HepG2 (cell line): Measurements from ENCODE around the gene MLST8. TPM values are rescaled to one million over a fixed set of nuclear protein-coding genes. Genes with fewer than 3 reads are reported as not detected.

Experiments used
- AHDC1 ChIP-seq: sonication (generic); formaldehyde crosslinking; IDR thresholded peaks from 2 replicates; pipeline ENCODE4 v1.5.1; 2020; ENCODE audit warnings: mild to moderate bottlenecking, missing genetic modification reagents, borderline replicate concordance
- DMTF1 ChIP-seq: sonication (generic); formaldehyde crosslinking; IDR thresholded peaks from 2 replicates; pipeline ENCODE4 v1.4.0; 2020; ENCODE audit warnings: mild to moderate bottlenecking, missing genetic modification reagents
- DR1 ChIP-seq: sonication (generic); formaldehyde crosslinking; IDR thresholded peaks from 2 replicates; pipeline ENCODE4 v1.8.0; 2021; ENCODE audit warnings: mild to moderate bottlenecking, missing genetic modification reagents, inconsistent platforms
- HNRNPH1 ChIP-seq: fragments of 200-400 bp; formaldehyde crosslinking; optimal IDR thresholded peaks from 2 replicates; pipeline ENCODE3; 2017; ENCODE audit warnings: mild to moderate bottlenecking, low read depth, low read length
- MIER2 ChIP-seq: IDR thresholded peaks from 2 replicates; pipeline ENCODE4 v1.6.1; 2016; ENCODE audit warnings: missing biosample characterization, missing genetic modification reagents
- RELA ChIP-seq: sonication (generic); formaldehyde crosslinking; IDR thresholded peaks from 2 replicates; pipeline ENCODE4 v1.4.0; 2020; ENCODE audit warnings: missing genetic modification reagents
- STAG1 ChIP-seq: sonication (generic); formaldehyde crosslinking; IDR thresholded peaks from 2 replicates; pipeline ENCODE4 v1.4.0; 2020; ENCODE audit warnings: missing genetic modification reagents
- TAF15 ChIP-seq: fragments of 200-400 bp; formaldehyde crosslinking; IDR thresholded peaks from one replicate; pipeline ENCODE4 v1.6.1; 2018; ENCODE audit warnings: mild to moderate bottlenecking, low read depth, low read length; ENCODE audit not compliant: poor library complexity, severe bottlenecking
- TARDBP ChIP-seq: sonication (generic); formaldehyde crosslinking; IDR thresholded peaks from 2 replicates; pipeline ENCODE4 v1.8.0; 2022; ENCODE audit warnings: mild to moderate bottlenecking, missing genetic modification reagents
- polyA plus RNA-seq, 8 experiments: library from polyadenylated mRNA; depleted of rRNA in 3 of 8; stranded (reverse) in 7 of 8; unstranded in 1 of 8; fragments of >200 nt; fragmentation: Illumina TruSeq in 4 of 8; extraction: Trizol in 4 of 8; gene quantifications; 2 replicates each; pipeline versions ENCODE4 v1.2.1 to v1.2.3, GENCODE V29; 2011 to 2016; ENCODE audit warnings: low read depth in 4 of 8, missing spikeins in 1 of 8, mixed read lengths in 1 of 8; ENCODE audit not compliant: insufficient read depth in 1 of 8
- total RNA-seq, 5 experiments: library from RNA; depleted of rRNA; stranded (reverse); fragments of >200 nt; fragmentation: Illumina TruSeq; extraction: Trizol; gene quantifications; 2 replicates each; pipeline ENCODE4 v1.2.3, GENCODE V29; 2016; ENCODE audit warnings: low read depth in 1 of 5
- TF ChIP-seq, protein P1 (sequence below), 2 experiments: sonication (generic) in 1 of 2; formaldehyde crosslinking in 1 of 2; IDR thresholded peaks; 2 replicates each; pipeline versions ENCODE4 v1.4.0 to v1.6.1; 2016 to 2020; ENCODE audit warnings: borderline replicate concordance in 1 of 2, low read depth in 1 of 2, mild to moderate bottlenecking in 1 of 2, missing genetic modification reagents in 1 of 2
- TF ChIP-seq, protein P2 (sequence below): sonication (generic); formaldehyde crosslinking; IDR thresholded peaks from 2 replicates; pipeline ENCODE4 v1.5.1; 2020; ENCODE audit warnings: mild to moderate bottlenecking, missing genetic modification reagents, moderate library complexity

Gene MLST8
- total and polyA plus RNA-seq, 2 of the 13 experiments (the other 11 are each of a cell fraction or from before 2014, with no cell fraction given), result 30.8 to 72.7 TPM

GRCh38 chr16:2223221-2223941 lies 18.1 kb downstream of the MLST8 start, which contains the start of gene E4F1 (continued):
- TF ChIP-seq, protein P1, sequence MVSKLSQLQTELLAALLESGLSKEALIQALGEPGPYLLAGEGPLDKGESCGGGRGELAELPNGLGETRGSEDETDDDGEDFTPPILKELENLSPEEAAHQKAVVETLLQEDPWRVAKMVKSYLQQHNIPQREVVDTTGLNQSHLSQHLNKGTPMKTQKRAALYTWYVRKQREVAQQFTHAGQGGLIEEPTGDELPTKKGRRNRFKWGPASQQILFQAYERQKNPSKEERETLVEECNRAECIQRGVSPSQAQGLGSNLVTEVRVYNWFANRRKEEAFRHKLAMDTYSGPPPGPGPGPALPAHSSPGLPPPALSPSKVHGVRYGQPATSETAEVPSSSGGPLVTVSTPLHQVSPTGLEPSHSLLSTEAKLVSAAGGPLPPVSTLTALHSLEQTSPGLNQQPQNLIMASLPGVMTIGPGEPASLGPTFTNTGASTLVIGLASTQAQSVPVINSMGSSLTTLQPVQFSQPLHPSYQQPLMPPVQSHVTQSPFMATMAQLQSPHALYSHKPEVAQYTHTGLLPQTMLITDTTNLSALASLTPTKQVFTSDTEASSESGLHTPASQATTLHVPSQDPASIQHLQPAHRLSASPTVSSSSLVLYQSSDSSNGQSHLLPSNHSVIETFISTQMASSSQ (IDR thresholded peaks at IDR 0.05; ENCODE audit: low read depth), result no peak
- TF ChIP-seq, protein P1 (CRISPR knock-in tag; IDR thresholded peaks at IDR 0.05; ENCODE audit: borderline replicate concordance), result peak; percentile 55; the same call in 1 of the 2 replicates
- no peak for TF ChIP-seq MIER2 (CRISPR knock-in tag)
- TF ChIP-seq DMTF1 (CRISPR knock-in tag), result no peak
- TF ChIP-seq, protein P2, sequence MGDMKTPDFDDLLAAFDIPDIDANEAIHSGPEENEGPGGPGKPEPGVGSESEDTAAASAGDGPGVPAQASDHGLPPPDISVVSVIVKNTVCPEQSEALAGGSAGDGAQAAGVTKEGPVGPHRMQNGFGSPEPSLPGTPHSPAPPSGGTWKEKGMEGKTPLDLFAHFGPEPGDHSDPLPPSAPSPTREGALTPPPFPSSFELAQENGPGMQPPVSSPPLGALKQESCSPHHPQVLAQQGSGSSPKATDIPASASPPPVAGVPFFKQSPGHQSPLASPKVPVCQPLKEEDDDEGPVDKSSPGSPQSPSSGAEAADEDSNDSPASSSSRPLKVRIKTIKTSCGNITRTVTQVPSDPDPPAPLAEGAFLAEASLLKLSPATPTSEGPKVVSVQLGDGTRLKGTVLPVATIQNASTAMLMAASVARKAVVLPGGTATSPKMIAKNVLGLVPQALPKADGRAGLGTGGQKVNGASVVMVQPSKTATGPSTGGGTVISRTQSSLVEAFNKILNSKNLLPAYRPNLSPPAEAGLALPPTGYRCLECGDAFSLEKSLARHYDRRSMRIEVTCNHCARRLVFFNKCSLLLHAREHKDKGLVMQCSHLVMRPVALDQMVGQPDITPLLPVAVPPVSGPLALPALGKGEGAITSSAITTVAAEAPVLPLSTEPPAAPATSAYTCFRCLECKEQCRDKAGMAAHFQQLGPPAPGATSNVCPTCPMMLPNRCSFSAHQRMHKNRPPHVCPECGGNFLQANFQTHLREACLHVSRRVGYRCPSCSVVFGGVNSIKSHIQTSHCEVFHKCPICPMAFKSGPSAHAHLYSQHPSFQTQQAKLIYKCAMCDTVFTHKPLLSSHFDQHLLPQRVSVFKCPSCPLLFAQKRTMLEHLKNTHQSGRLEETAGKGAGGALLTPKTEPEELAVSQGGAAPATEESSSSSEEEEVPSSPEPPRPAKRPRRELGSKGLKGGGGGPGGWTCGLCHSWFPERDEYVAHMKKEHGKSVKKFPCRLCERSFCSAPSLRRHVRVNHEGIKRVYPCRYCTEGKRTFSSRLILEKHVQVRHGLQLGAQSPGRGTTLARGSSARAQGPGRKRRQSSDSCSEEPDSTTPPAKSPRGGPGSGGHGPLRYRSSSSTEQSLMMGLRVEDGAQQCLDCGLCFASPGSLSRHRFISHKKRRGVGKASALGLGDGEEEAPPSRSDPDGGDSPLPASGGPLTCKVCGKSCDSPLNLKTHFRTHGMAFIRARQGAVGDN (CRISPR knock-in tag), result peak; percentile 94
- no peak; the same call in 1 of the 2 replicates for TF ChIP-seq STAG1 (CRISPR knock-in tag)
- TF ChIP-seq DR1 (CRISPR knock-in tag), result peak; percentile 96
- TF ChIP-seq RELA (CRISPR knock-in tag), result no peak
- TF ChIP-seq HNRNPH1, result no peak
- no peak for TF ChIP-seq AHDC1 (CRISPR knock-in tag)
- TF ChIP-seq TARDBP, result peak; percentile 97
- no peak for TF ChIP-seq TAF15
